Measurements from ENCODE around the gene INPP5J. TPM values are rescaled to one million over a fixed set of nuclear protein-coding genes. Genes with fewer than 3 reads are reported as not detected.

Gene INPP5J
- total and polyA plus RNA-seq, 12 donors = 0.48 to 8.1 (median 2.3) TPM

DNA sequence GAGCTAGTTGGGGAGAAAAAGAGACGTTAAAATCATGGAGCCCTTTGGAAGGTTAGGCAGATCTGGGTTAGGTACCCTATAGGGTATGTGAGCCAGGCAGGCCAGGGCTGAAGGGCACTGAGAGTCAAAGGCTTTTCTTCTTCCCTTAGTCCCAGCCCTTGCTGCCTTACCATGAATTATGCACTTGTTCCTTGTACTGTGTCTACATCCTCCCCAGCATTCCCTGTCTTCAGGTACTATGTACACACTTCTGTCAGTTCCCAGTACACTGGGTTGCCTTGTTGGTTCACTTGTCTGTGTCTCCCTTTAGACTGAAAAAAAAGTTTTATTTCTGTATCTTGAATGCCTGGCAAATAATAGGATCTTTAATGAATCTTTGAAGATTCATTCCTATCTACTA, 54.2 kb downstream of the INPP5J start:
- no peaks in the 10 kb centered on the region for H3K9me3 ChIP-seq (replicated peaks in 1 of 3)
- TF ChIP-seq, protein P1, sequence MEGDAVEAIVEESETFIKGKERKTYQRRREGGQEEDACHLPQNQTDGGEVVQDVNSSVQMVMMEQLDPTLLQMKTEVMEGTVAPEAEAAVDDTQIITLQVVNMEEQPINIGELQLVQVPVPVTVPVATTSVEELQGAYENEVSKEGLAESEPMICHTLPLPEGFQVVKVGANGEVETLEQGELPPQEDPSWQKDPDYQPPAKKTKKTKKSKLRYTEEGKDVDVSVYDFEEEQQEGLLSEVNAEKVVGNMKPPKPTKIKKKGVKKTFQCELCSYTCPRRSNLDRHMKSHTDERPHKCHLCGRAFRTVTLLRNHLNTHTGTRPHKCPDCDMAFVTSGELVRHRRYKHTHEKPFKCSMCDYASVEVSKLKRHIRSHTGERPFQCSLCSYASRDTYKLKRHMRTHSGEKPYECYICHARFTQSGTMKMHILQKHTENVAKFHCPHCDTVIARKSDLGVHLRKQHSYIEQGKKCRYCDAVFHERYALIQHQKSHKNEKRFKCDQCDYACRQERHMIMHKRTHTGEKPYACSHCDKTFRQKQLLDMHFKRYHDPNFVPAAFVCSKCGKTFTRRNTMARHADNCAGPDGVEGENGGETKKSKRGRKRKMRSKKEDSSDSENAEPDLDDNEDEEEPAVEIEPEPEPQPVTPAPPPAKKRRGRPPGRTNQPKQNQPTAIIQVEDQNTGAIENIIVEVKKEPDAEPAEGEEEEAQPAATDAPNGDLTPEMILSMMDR (IDR thresholded peaks at IDR 0.05) = no peak
- TF ChIP-seq POLR2A (IDR thresholded peaks at IDR 0.05) = no peak
- H3K4me1 ChIP-seq (replicated peaks in 1 of 2) = peaks cover 6 to 25% of the 10 kb centered on the region in 2 donors
- intact Hi-C loops (cut with DNase I) = no loop called here
- H3K27ac ChIP-seq = no peak overlapping the region
- H3K4me3 ChIP-seq = no peak overlapping the region
- H3K27me3 ChIP-seq = no peaks in the 10 kb centered on the region
- no peak for DNase-seq
- 88 to 100% (median 94%) methylated on average over 1 of the region's 1 CpG for WGBS, 4 donors
- no peaks in the 10 kb centered on the region for H3K36me3 ChIP-seq (replicated peaks in 1 of 2)

DNA sequence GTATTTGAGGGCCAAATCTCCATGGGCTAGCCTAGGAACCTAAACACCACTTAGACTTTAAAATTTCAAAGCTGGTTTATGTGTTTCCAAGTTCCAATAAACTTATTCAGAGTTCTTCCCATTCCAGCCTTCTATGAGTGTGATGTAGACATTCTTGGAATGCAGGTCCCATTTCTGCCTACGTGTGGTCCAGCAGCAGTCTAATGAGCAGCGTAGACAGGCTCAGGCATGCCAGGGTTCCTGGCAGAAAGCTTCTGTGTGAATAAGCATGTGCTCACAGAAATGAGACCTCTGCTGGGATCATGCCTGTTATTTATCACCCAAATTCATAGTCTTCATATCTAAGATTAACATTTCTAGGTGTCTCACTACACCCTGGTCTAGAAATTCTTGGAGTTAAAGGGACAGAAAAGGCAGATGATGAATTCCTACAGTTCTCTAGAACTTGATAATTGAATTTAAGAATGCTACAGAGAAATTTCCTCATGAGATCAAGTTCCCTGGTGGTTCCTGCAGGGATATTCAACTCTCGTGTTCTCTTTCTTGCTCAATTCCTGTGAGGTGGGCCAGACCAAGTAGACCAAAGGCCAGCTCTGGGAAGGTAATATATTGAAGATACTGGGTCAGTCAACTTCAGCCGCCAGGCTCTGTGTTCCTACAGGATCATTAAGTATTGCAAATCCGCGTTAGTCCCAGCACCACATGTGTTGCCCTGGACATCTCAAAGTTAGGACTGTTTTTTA, 54.8 kb downstream of the INPP5J start:
- intact Hi-C loops (cut with DNase I) = no loop called here
- TF ChIP-seq POLR2A (IDR thresholded peaks at IDR 0.05) = no peak
- TF ChIP-seq, protein P1 (IDR thresholded peaks at IDR 0.05) = no peak
- peaks cover 0 to 3% of the 10 kb centered on the region in 2 donors for H3K36me3 ChIP-seq (replicated peaks in 1 of 2)
- no peak for DNase-seq
- H3K4me1 ChIP-seq (replicated peaks in 1 of 2) = peaks cover 6 to 24% of the 10 kb centered on the region in 2 donors
- H3K9me3 ChIP-seq (replicated peaks in 1 of 3) = no peaks in the 10 kb centered on the region
- no peak overlapping the region for H3K4me3 ChIP-seq
- WGBS, 4 donors = 86 to 92% (median 92%) methylated on average over 6 of the region's 6 CpGs
- H3K27ac ChIP-seq = no peak overlapping the region
- H3K27me3 ChIP-seq = no peaks in the 10 kb centered on the region

GRCh38 chr22:31178859-31179258, 56.1 kb downstream of the INPP5J start:
- 90 to 97% (median 96%) methylated on average over 2 of the region's 2 CpGs for WGBS, 4 donors
- Histone ChIP-seq H3K9me3 (replicated peaks in 1 of 3) (no peaks in the 10 kb centered on the region), H3K4me1 (replicated peaks in 1 of 2) (peaks cover 0 to 12% of the 10 kb centered on the region in 2 donors), H3K27me3 (no peaks in the 10 kb centered on the region), H3K4me3 (no peak overlapping the region), H3K36me3 (replicated peaks in 1 of 2) (peaks cover 0 to 6% of the 10 kb centered on the region in 2 donors), H3K27ac (no peak overlapping the region)
- no peak for DNase-seq
- intact Hi-C loops (cut with DNase I) = no loop called here
- TF ChIP-seq, protein P1 (IDR thresholded peaks at IDR 0.05) = no peak
- TF ChIP-seq POLR2A (IDR thresholded peaks at IDR 0.05) = no peak

DNA sequence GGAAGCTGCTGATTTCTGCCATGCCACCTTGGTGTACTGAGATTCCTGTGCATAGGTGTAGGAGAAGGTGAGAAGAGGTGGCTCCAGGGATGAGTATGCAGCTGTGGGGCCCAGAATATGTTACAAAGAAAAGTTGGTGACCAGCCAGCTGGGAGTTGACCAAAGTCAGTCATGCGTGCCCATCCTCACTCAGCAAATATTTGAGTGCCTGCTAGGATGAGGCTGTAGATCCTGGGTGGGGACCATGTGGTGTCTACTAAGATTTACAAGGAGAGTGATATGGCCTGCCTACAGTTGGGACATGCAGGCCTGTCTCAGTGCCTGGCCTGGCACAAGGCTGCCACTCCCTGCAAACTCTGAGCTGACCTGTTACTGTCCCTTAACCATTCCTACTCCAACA, 56.6 kb downstream of the INPP5J start:
- peak in 1 of 7 donors; percentile 32 for DNase-seq
- TF ChIP-seq POLR2A (IDR thresholded peaks at IDR 0.05) = no peak
- TF ChIP-seq, protein P1 (IDR thresholded peaks at IDR 0.05) = no peak
- no peak overlapping the region for H3K27ac ChIP-seq
- H3K27me3 ChIP-seq = no peaks in the 10 kb centered on the region
- H3K4me1 ChIP-seq (replicated peaks in 1 of 2) = peaks cover 0 to 8% of the 10 kb centered on the region in 2 donors
- whole genome bisulfite sequencing, 4 donors = 56 to 67% (median 60%) methylated on average over 1 of the region's 1 CpG
- H3K36me3 ChIP-seq (replicated peaks in 1 of 2) = peaks cover 0 to 6% of the 10 kb centered on the region in 2 donors
- H3K4me3 ChIP-seq = no peak overlapping the region
- intact Hi-C loops (cut with DNase I) = no loop called here
- no peaks in the 10 kb centered on the region for H3K9me3 ChIP-seq (replicated peaks in 1 of 3)
